GM21528 (cell line): ENCODE data around the gene COL1A2.
A peak's percentile ranks its signal among the peaks of the same experiment; 100 is the strongest.

Source experiments
- ATAC-seq: cut with Tn5 transposase; IDR thresholded peaks from one replicate; pipeline ENCODE4 v1.9.1; 2021; ENCODE audit warnings: mild to moderate bottlenecking, moderate library complexity; ENCODE audit not compliant: unreplicated experiment, low FRiP score

Gene COL1A2

DNA sequence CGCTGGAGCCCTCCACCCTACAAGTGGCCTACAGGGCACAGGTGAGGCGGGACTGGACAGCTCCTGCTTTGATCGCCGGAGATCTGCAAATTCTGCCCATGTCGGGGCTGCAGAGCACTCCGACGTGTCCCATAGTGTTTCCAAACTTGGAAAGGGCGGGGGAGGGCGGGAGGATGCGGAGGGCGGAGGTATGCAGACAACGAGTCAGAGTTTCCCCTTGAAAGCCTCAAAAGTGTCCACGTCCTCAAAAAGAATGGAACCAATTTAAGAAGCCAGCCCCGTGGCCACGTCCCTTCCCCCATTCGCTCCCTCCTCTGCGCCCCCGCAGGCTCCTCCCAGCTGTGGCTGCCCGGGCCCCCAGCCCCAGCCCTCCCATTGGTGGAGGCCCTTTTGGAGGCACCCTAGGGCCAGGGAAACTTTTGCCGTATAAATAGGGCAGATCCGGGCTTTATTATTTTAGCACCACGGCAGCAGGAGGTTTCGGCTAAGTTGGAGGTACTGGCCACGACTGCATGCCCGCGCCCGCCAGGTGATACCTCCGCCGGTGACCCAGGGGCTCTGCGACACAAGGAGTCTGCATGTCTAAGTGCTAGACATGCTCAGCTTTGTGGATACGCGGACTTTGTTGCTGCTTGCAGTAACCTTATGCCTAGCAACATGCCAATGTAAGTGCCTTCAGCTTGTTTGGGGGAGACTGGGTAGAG is at the start of gene COL1A2:
Gene COL1A2 (plus strand): TSS at position 459 of the 704 bp plus-strand sequence. CDS start 137 bp downstream, at position 596.
- ATAC-seq: peak; percentile 6

DNA sequence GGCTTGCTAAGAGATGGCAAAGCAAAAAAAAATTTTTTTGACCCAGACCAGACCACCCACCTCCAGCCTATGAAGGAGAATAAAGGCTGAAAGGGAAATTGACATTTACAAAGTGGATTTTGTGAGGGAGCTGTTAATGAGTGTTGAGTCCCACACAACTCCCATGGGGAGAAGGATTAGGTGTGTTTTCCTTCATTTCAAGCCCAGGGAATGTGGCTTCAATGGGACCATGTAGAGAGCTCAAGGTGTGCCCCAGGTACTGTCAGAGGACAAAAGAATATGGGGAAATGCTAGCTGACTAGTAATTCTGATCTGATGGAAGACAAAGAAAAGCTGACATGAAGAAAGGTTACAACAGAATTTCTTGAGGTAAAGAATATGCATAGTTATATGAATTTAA is 48.8 kb upstream of the COL1A2 start:
- no peak for ATAC-seq

DNA sequence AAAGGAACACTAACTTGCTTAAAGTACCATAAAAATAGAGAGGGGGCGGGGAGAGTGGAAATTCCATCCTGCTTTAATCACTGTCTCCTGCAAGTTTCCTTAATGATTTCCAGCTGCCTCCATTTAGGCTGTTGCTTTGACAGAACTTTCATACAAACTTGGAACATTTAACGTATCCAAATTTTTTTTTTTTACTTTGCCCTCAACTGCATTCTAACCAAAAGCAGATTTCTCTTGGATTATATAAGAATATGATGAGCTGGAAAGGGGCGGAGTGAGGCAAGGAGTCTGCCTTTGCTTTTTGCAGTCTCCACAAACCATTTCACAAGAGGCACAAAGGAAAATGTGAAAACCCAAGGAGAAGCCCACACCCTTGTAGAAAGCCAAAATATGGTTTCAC is 46.6 kb upstream of the COL1A2 start:
- ATAC-seq: no peak

GRCh38 chr7:94350734-94351133 is 44.0 kb upstream of the COL1A2 start:
- no peak for ATAC-seq

DNA sequence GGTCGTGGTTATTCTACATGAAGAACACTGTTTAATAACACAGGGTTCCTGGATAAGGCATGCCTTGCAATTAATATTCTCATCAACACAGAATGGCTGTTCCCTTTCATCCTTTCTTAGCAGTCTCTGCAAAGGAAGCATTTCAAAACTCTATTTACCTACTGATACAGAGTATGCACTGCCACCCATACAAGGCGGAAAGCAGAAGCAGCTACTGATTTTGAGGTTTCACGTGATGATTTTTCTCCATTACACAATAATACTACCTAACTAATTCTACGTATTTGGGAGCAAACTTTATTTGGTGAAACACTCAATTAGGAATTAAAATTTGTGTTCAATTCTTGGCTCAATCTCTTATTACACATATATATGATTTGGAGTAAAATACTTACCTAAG is 43.0 kb upstream of the COL1A2 start:
- ATAC-seq: no peak

GRCh38 chr7:94352887-94353286 is 41.8 kb upstream of the COL1A2 start:
- ATAC-seq: no peak

DNA sequence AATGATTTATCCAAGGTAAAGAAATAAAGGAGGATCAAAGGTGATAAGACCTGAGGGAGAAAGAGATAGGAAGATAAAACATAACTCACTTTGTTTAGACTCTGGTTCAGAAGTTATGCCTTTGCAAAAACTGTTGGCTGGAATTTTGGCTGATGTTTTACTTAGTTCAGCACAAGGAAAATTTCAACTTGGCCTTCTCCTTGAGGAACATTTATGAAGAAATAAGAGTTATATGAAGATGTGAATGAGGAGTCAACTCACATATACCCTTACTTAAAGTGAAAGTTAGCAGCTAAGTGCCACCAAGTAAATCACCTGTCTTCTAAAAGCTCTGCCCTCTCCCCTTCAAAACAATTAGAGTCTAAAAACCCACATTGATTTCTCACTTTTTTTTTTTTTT is 39.7 kb upstream of the COL1A2 start:
- ATAC-seq: no peak

DNA sequence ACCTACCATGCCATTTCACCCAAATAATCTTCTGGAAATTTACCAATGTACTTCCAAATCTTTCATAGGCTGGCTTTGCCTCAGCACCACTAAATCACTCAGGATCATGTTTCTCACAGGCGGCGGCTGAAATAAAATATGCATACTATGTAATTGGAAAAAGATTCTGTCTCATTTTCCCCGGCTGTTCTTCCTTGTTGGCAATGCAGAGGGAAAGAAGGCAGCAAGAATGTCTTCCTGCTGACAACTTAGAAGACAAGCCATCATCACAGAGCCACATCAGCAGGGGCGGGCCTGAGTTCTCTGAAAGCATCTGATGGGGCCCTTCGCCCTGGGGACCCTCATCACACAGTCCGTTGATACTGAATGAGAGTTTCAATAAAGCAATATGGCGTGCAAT is 39.2 kb upstream of the COL1A2 start:
- no peak for ATAC-seq

GRCh38 chr7:94357076-94357475 is 37.6 kb upstream of the COL1A2 start:
- no peak for ATAC-seq

- no peak for ATAC-seq
These were observed 33.8 kb upstream of the COL1A2 start for GRCh38 chr7:94360926-94361325.

DNA sequence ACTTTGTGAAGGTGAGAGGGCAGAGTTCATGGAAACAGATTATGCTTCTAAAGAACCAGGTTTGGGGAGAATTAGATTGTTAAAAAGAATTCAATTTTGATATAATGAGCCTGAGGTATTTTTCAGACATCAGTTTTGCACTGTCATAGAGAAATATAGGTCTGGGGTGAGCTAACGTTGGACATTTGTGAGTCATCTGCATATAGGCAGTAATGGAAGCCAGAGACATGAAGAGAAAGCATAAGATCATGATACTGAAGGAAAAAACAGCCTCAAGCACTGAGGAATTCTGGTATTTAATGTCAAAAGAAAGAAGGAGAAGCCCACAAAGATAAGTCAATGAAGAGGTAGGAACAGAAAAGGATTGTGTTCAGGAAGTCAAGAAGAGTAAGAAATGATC is 32.4 kb upstream of the COL1A2 start:
- ATAC-seq: no peak

- no peak for ATAC-seq
These were observed 29.9 kb upstream of the COL1A2 start for GRCh38 chr7:94364816-94365215.

DNA sequence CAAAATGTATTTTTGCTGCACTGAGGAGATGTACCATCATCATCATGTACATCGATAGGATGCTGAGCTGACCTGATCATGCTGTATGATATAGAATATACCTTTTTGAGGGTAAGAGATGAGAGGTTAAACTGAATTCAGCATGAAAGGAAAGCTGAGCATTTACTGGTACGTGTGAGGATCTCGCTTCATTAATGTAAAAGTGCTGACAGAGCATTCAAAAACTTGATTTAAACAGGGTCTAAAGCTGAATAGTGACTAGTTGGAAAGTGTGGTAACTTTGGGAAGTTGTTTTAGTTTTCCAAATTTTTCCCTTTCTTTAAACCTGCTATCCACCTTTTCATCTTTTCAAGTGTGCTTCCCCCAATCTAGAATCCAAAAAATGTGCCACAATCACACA is 28.5 kb upstream of the COL1A2 start:
- ATAC-seq: no peak

DNA sequence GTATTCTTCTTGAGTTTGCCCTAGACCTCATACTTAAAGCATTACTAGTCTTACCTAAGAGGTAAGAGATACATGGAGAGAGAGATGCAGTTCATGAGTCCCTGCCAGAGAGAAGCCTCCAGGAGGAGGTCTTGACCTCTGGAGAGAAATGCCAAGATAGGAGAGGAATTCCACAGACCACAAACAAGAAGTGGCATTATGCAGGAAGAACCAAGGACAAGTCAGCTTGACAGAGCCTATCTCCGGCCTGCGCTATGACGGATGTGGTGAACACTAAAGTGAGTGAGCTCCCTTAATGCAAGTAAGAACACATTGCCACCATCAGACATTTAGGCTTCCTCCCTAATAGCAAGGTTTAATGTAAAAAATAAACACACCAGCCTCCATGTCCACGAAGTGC is 27.9 kb upstream of the COL1A2 start:
- no peak for ATAC-seq

- no peak for ATAC-seq
These were observed 26.7 kb upstream of the COL1A2 start for GRCh38 chr7:94367949-94368348.

- ATAC-seq: no peak
These were observed 26.3 kb upstream of the COL1A2 start for GRCh38 chr7:94368371-94368791.

- ATAC-seq: no peak
These were observed 20.5 kb upstream of the COL1A2 start for GRCh38 chr7:94374231-94374630.

DNA sequence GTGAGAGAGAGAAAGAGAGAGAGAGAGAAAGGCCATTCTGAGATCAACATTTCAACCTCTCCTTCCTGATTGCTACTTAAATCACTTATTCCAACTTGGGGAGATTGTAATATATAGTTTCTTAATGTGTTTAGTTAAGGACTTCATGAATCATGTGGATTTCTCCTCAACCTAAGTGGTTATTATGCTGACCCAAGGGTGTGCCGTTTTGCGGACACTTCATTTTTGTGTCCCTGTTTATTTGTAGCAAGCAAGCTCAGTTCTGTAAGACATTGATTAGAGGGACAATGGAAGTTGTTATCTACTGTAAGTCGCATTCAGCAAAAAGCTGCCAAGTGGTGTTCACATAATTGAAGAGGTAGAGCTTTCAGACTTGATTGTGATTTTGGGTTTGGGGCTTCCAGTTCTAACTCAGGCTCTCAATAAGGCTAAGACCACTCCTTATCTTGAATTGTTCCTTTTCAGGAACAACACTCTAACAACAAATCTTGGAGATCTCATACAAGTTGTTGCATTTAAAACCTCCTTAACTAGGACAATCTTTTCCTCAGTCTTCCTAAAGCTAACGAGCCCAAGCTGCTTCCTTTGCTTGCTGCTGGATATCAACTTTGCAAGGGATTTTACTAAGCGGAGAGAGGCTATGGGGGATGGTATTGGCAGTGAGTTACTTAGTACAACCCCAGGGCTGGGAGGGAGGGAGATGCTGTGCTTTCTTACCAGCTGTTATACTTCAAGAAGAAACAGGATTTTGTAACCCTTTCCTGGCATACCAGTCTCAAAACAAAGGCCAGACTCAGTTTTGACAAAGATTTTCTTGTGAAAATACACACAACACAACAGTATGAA is 19.8 kb upstream of the COL1A2 start:
- ATAC-seq: no peak

DNA sequence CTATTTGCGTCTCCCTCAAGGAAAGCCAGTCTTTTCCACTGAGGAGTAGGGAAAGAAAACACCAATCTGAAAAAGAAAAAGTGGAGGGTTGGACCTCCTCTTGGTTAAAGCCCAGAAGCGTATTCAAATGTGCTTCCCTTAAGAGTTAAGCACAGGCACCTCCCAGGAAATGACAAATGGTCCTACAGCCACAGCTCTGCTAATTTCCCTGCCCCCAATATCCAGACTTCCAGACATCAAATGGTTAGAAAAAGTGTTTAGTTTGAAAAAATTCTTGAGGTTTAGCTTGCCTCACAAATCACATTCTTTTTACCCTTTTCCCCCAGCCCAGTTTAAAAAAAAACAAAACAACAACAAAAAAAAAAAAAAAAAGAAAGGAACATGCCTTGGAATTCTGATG is 19.0 kb upstream of the COL1A2 start:
- ATAC-seq: no peak

DNA sequence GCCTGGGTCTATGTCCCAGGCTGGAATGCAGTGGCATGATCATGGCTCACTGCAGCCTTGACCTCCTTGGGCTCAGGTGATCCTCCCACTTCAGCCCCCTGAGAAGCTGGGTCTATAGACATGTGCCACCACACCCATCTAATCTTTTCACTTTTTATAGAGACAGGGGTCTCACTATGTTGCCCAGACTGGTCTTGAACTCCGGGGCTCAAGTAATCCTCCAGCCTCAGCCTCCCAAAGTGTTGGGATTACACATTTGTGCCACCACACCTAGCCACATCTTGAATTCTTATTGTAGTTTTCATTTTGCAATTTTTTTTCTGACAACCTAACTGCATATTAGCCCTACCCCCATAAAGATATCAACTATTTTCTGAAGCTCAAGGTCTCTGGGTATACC is 18.4 kb upstream of the COL1A2 start:
- ATAC-seq: no peak

- no peak for ATAC-seq
These were observed 16.3 kb upstream of the COL1A2 start for GRCh38 chr7:94378356-94378755.

DNA sequence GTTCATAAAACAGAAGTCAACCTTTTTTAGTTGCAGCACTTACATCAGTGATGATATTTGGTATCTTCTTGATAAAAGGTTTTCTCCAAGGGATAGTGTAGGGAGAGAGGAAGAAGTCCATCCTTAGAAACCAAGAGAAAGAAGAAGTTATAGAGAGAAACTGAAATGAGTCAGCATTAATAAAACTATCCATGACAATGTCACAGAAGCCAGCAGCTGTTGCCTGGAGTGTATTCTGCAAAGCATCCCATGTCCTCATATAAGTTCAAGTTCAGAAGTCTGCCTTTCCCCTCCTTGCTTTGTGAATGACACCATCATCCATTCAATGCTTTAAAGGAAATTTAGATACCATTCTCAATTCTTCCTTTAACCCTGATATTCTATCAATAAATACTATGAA is 14.4 kb upstream of the COL1A2 start:
- no peak for ATAC-seq
